Thymus (tissue), 14 donors: Measurements from ENCODE around the gene PCID2. TPM values are rescaled to one million over a fixed set of nuclear protein-coding genes. Genes with fewer than 3 reads are reported as not detected.
"Not testable (repeated sequence)": the region's sequence is repeated elsewhere in the genome, so short reads cannot be mapped to it uniquely, and the experiment has no call there.

Experiments used
- DNase-seq, 9 donors: peaks; one replicate each; pipeline ENCODE4 v3.0.0-alpha.2; 2013; ENCODE audit warnings: low spot score in 9 of 9, low read depth in 6 of 9, missing footprints in 1 of 9
- H3K27ac ChIP-seq, 2 donors: one replicate each; pipeline ENCODE4 v1.5.1; 2013; ENCODE audit warnings: control low read depth in 1 of 2, low read depth in 1 of 2, low read length in 1 of 2, mild to moderate bottlenecking in 1 of 2, moderate library complexity in 1 of 2
- H3K27me3 ChIP-seq, 2 donors: one replicate each; pipeline ENCODE4 v1.5.1; 2013; ENCODE audit warnings: low read length in 1 of 2; ENCODE audit not compliant: control insufficient read depth in 2 of 2, insufficient read depth in 1 of 2
- H3K36me3 ChIP-seq, 2 donors: one replicate each; pipeline ENCODE4 v1.5.1; 2013; ENCODE audit warnings: low read length in 1 of 2, mild to moderate bottlenecking in 1 of 2, moderate library complexity in 1 of 2; ENCODE audit not compliant: control insufficient read depth in 2 of 2, insufficient read depth in 2 of 2
- H3K4me1 ChIP-seq, 2 donors: one replicate each; pipeline ENCODE4 v1.5.1; 2013; ENCODE audit warnings: low read length in 2 of 2; ENCODE audit not compliant: control insufficient read depth in 2 of 2, insufficient read depth in 2 of 2
- H3K4me3 ChIP-seq, 2 donors: one replicate each; pipeline ENCODE4 v1.5.1; 2013; ENCODE audit warnings: low read length in 2 of 2, control low read depth in 1 of 2, mild to moderate bottlenecking in 1 of 2
- H3K9me3 ChIP-seq, 2 donors: one replicate each; pipeline ENCODE4 v1.5.1; 2013; ENCODE audit warnings: low read length in 1 of 2, mild to moderate bottlenecking in 1 of 2; ENCODE audit not compliant: control insufficient read depth in 2 of 2, insufficient read depth in 1 of 2
- WGBS: extraction: QIAGEN DNeasy Blood & Tissue Kit; methylation state at CpG from one replicate; pipeline ENCODE4 v1.1.7; 2013; 5-methylcytosine and 5-hydroxymethylcytosine counted together
- long read RNA-seq, 10 donors: transcript quantifications; one replicate each; lab custom pipeline, GENCODE V29; 2026
- polyA plus RNA-seq: library from polyadenylated mRNA; stranded (reverse); fragments of 200-250 nt; gene quantifications from one replicate; pipeline ENCODE4 v1.2.3, GENCODE V29; 2013
- total RNA-seq: library from RNA; stranded (reverse); fragments of 120-200 nt; gene quantifications from one replicate; pipeline ENCODE4 v1.2.4, GENCODE V29; 2013
- donor health status: healthy.

PCID2 gene
- total RNA-seq: 53.6 TPM
- 63.3 TPM for polyA plus RNA-seq
- long read RNA-seq, donor 1: 0 reads
- long read RNA-seq, donor 2: 0 reads
- long read RNA-seq, donor 3, full-length matches to known transcripts: 1 of 38 reads
- long read RNA-seq, donor 3, partial matches to known transcripts: 26 of 38 reads
- long read RNA-seq, donor 3, other reads (novel, unspliced or antisense): 11 of 38 reads
- long read RNA-seq, donor 4, full-length matches to known transcripts: 1 of 1 reads
- long read RNA-seq, donor 4, partial matches to known transcripts: 0 of 1 reads
- long read RNA-seq, donor 4, other reads (novel, unspliced or antisense): 0 of 1 reads
- long read RNA-seq, donor 5, full-length matches to known transcripts: 2 of 150 reads
- long read RNA-seq, donor 5, partial matches to known transcripts: 133 of 150 reads
- long read RNA-seq, donor 5, other reads (novel, unspliced or antisense): 15 of 150 reads
- long read RNA-seq, donor 6, partial matches to known transcripts: 34 of 60 reads
- long read RNA-seq, donor 6, other reads (novel, unspliced or antisense): 26 of 60 reads
- long read RNA-seq, donor 7, partial matches to known transcripts: 12 of 36 reads
- long read RNA-seq, donor 7, other reads (novel, unspliced or antisense): 23 of 36 reads
- long read RNA-seq, donor 8: 0 reads
- long read RNA-seq, donor 9, full-length matches to known transcripts: 2 of 2 reads
- long read RNA-seq, donor 9, partial matches to known transcripts: 0 of 2 reads
- long read RNA-seq, donor 9, other reads (novel, unspliced or antisense): 0 of 2 reads
- long read RNA-seq, donor 10, partial matches to known transcripts: 5 of 10 reads
- long read RNA-seq, donor 10, other reads (novel, unspliced or antisense): 5 of 10 reads

DNA sequence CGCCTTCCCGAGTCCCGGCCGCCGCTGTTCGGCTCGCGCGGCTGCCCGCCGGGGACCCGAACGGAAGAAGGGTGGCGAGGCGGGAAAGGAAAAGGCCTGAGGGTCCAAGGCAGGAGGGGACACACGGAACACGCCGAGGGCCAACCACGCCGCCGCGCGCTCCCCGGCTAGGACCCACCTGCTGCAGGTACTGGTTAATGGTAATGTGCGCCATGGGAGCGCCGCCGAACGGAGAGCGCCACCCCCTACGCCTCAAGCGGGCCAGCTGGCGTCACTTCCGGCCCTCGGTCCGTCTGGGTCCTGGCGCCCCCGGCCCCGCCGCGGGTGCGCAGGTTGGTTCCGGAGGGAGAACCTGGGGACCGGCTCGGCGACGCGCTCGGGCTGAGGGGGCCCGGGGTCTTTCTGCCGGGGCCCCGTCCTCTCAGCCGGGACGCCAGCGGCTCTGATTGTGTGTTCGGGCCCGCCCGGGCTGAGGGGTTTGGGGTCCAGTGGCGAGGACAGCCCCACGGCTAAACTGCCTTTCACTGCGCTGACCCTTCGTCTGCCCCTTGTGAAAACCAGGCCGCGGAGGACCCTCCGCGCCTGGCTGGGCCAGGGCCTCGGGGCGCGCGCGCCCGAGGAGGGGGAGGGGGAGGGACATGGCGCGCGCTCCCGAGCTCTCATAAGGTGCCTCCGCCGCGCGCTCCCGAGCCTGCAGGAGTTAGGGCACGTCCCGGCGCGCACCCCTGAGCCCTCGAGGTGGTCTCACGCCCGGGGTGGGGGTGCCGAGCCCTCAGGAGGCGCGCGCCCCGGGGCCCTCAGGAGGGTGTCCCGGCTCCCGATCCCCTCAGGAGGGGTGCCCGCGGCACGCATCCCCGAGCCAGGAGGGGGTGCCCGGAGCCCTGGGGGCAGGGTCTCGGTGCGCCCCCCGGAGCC is at the start of gene PCID2:
PCID2 (minus strand) TSS at position 249 of the 915 bp plus-strand sequence; CDS start at position 214, 35 bp downstream.
- WGBS: under 1% methylated on average over 103 of the region's 103 CpGs
- peak within 1 kb of the TSS; percentile 81 to 95 for H3K4me3 ChIP-seq

DNA sequence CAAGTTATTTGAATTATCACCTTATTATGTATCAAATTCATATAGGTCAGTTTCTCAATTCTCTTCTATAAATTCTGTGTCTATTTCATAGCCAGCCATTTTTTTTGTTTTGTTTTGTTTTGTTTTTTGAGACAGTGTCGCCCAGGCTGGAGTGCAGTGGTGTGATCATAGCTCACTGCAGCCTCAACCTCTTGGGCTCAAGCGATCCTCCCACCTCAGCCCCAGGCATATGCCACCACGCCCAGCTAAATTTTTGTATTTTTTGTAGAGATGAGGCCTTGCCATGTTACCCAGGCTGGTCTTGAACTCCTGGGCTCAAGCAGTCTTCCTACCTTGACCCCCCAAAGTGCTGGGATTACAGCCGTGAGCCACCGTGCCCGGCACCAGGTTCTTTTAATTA is 49.4 kb upstream of the PCID2 start:
- 98% methylated on average over 6 of the region's 6 CpGs for WGBS

More for the DNA sequence above, at the start of gene PCID2:
- Histone ChIP-seq H3K36me3 (peaks cover 4 to 20% of the 10 kb centered on the region in 2 donors), H3K4me1 (peaks cover 4 to 10% of the 10 kb centered on the region in 2 donors), H3K27ac (peak within 1 kb of the TSS; percentile 99), H3K27me3 (no peaks in the 10 kb centered on the region), H3K9me3 (no peaks in the 10 kb centered on the region)
- DNase-seq: peak; percentile 68 to 97 (median 92)

DNA sequence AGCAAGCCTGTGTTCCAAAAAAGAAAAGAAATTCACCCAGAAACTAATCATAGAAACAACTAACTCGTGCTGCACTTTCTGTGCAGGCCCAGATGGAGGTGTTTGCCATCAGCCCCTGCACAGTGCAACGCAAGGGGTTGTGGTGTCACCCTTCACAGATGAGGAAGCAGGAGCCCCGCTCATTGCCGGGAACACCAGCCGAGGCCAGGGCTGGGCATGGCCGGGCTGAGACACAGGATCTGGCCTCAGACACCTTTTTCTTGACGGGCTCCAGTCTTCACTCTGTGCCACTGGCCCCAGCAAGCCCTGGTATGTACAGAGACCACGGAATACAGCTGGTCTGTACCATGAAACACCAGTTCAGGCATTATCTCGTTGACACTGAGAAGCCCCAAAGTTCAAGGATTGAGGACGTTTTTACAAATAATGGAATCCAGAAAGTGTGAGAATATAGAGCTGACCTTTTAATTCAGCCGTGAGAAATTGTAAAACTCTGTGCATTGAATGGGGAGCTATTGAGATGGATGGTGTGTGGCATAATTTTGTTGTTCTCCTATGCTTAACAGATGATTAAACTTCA is 44.1 kb upstream of the PCID2 start:
- H3K36me3 ChIP-seq: peaks cover 58 to 86% of the 10 kb centered on the region in 2 donors
- DNase-seq: no peak

More for the DNA sequence above, 49.4 kb upstream of the PCID2 start:
- H3K4me3 ChIP-seq, H3K27me3 ChIP-seq, H3K27ac ChIP-seq, DNase-seq, H3K4me1 ChIP-seq, H3K9me3 ChIP-seq: not testable (repeated sequence)
- H3K36me3 ChIP-seq: peaks cover 56 to 74% of the 10 kb centered on the region in 2 donors

GRCh38 chr13:113245849-113246796 is 37.7 kb upstream of the PCID2 start:
- WGBS: 87% methylated on average over 10 of the region's 10 CpGs
- DNase-seq: no peak
- H3K36me3 ChIP-seq: peaks cover 63 to 85% of the 10 kb centered on the region in 2 donors
- H3K4me1 ChIP-seq: no peaks in the 10 kb centered on the region
- no peak overlapping the region for H3K4me3 ChIP-seq
- H3K27ac ChIP-seq: no peak overlapping the region
- H3K9me3 ChIP-seq: no peaks in the 10 kb centered on the region
- no peaks in the 10 kb centered on the region for H3K27me3 ChIP-seq

More for the DNA sequence above, 44.1 kb upstream of the PCID2 start:
- WGBS: 98% methylated on average over 11 of the region's 11 CpGs
- H3K4me1 ChIP-seq: no peaks in the 10 kb centered on the region
- no peaks in the 10 kb centered on the region for H3K9me3 ChIP-seq
- H3K4me3 ChIP-seq: no peak overlapping the region
- no peak overlapping the region for H3K27ac ChIP-seq
- H3K27me3 ChIP-seq: no peaks in the 10 kb centered on the region

GRCh38 chr13:113243847-113244246 is 35.4 kb upstream of the PCID2 start:
- no peak for DNase-seq
- H3K9me3 ChIP-seq: no peaks in the 10 kb centered on the region
- 89% methylated on average over 6 of the region's 6 CpGs for WGBS

DNA sequence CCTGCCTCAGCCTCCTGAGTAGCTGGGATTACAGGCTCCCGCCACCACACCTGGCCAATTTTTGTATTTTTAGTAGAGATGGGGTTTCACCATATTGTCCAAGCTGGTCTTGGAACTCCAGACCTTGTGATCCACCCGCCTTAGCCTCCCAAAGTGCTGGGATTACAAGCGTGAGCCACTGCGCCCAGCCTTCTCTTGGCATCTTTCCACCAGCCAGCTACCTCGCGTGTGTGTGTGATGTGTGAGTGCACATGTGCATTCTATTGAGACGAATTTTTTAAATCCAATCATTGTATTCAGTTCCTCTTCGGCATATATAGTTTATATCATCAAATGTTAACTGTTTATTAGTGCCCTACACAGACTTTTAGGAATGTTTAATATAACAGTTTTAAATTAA is 33.2 kb upstream of the PCID2 start:
- H3K36me3 ChIP-seq: peaks cover 53 to 75% of the 10 kb centered on the region in 2 donors
- not testable (repeated sequence) for H3K4me1 ChIP-seq, H3K9me3 ChIP-seq, DNase-seq, H3K27ac ChIP-seq, H3K4me3 ChIP-seq, H3K27me3 ChIP-seq
- WGBS: 97% methylated on average over 8 of the region's 8 CpGs

More at GRCh38 chr13:113243847-113244246, 35.4 kb upstream of the PCID2 start:
- Histone ChIP-seq H3K27me3 (no peaks in the 10 kb centered on the region), H3K36me3 (peaks cover 62 to 82% of the 10 kb centered on the region in 2 donors), H3K4me3 (no peak overlapping the region), H3K4me1 (no peaks in the 10 kb centered on the region), H3K27ac (no peak overlapping the region)

- DNase-seq: no peak
- no peak overlapping the region for H3K4me3 ChIP-seq
- H3K27ac ChIP-seq: no peak overlapping the region
- H3K4me1 ChIP-seq: no peaks in the 10 kb centered on the region
- no peaks in the 10 kb centered on the region for H3K9me3 ChIP-seq
- 93% methylated on average over 6 of the region's 6 CpGs for WGBS
- H3K27me3 ChIP-seq: no peaks in the 10 kb centered on the region
- peaks cover 47 to 63% of the 10 kb centered on the region in 2 donors for H3K36me3 ChIP-seq
Measured at GRCh38 chr13:113239986-113240385, 31.5 kb upstream of the PCID2 start.
